Retinal pigment epithelial cell (primary cell): Measurements from ENCODE around the gene TMC7.
A peak's percentile ranks its signal among the peaks of the same experiment; 100 is the strongest.

Source experiments
- DNase-seq: peaks from one replicate; pipeline ENCODE4 v3.0.0-alpha.2; 2010; ENCODE audit warnings: low read depth
- H3K4me3 ChIP-seq: 2 replicates; pipeline ENCODE4 v1.5.1; 2011; ENCODE audit warnings: mild to moderate bottlenecking, low read length, control low read depth, moderate library complexity
- TF ChIP-seq, protein P1 (sequence below): conservative IDR thresholded peaks from 2 replicates; pipeline ENCODE4 v1.5.1; 2011; ENCODE audit warnings: low read depth, low read length, control low read depth, inconsistent platforms

The TMC7 gene

DNA sequence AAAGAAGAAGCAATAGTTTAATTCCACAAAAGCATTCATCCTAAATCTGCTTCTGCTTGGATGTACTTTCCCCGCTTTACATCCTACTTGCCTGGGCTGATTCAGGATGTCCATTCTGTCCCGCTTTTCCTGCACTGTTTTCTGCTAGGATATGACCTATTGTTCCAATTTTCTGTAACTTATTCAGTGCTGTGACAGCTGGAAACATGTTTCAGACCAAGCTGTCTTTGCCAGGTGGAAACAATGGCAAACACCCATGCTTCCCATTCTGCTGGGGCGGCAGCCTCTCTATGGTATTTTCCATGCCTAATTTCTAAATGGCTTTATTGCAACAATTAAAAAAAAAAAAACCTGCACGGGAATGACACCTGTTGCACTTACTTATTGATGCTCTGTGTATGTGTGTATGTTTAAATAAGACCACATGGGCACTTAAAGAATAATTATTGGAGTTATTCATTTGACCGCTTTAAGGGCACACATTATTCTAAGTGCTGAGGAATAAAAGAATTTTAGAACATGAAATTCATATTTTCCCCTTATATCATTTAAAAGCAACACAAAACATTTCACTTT, 104.7 kb downstream of the TMC7 start:
- TF ChIP-seq, protein P1, sequence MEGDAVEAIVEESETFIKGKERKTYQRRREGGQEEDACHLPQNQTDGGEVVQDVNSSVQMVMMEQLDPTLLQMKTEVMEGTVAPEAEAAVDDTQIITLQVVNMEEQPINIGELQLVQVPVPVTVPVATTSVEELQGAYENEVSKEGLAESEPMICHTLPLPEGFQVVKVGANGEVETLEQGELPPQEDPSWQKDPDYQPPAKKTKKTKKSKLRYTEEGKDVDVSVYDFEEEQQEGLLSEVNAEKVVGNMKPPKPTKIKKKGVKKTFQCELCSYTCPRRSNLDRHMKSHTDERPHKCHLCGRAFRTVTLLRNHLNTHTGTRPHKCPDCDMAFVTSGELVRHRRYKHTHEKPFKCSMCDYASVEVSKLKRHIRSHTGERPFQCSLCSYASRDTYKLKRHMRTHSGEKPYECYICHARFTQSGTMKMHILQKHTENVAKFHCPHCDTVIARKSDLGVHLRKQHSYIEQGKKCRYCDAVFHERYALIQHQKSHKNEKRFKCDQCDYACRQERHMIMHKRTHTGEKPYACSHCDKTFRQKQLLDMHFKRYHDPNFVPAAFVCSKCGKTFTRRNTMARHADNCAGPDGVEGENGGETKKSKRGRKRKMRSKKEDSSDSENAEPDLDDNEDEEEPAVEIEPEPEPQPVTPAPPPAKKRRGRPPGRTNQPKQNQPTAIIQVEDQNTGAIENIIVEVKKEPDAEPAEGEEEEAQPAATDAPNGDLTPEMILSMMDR = no peak
- no peak overlapping the region for H3K4me3 ChIP-seq
- DNase-seq = no peak

DNA sequence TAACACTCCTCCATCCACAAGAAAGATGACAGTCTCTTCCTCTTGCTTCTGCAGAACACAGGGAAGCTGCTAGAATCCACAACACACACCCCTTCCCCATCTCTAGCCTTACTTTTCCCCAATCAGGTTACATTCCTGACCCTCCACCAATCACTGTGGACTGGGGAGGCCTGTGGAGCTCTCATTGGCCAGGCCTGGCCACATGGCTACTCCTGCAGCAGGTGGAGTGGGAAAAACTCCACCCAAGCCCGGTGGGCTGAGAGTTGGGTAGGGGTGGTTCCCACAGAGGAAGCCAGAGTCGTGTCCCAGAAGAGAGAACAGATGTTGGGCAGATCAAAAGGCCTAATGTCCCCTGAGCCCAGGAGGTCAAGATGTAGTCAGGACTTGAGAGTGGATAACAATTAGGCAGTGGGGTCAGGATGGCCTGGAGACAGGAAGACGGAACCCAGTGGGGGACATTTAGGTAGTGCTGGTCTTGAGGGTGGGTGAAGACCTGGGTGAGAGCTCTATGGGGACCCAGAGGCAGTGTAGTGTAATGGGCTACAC, 105.7 kb downstream of the TMC7 start:
- no peak overlapping the region for H3K4me3 ChIP-seq
- TF ChIP-seq, protein P1 = no peak
- no peak for DNase-seq

DNA sequence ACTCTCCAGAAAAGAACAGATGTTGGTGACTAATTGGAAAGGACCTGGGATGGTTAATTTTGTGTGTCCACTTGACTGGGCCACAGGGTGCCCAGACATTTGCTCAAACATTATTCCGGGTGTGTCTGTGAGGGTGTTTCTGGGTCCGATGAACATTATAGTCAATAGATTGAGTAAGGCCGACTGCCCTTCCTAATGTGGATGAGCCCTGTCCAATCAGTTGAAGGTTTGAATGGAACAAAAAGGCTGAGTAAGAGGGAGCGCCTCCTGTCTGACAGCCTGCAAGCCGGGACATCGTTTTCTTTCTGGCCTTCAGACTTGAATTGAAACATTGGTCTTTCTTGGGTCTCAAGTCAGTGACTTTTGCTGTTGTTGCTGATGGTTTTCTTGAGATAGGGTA, 107.2 kb downstream of the TMC7 start:
- TF ChIP-seq, protein P1 = no peak
- no peak overlapping the region for H3K4me3 ChIP-seq
- DNase-seq = no peak

DNA sequence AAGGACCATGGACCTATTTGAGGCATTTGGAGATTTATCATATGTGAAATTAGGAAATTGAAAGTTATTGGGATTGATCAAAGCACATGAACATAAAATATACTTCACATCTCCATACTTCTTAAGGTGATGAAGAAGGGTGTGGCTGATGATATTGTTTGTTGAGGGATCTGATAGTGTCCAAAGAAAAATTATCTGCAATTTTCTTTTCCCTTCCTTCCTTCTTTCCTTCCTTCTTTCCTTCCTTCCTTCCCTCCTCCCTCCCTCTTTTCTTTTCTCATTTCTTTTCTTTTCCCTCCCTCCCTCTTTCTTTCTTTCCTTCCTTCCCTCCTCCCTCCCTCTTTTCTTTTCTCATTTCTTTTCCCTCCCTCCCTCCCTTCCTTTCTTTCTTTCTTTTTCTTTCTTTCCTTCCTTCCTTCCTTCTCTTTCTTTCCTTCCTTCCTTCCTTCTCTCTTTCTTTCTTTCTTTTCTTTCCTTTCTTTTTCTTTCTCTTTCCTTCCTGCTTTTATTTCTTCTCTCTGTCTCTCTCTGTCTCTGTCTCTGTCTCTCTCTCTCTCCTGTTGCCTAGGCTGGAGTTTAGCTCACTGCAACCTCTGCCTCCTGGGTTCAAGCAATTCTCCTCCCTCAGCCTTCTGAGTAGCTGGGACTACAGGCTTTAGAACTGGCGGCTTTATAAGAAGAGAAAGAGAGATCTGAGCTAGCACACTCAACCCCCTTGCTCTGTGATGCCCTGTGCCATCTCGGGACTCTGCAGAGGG, 109.1 kb downstream of the TMC7 start:
- TF ChIP-seq, protein P1 = no peak
- no peak for DNase-seq
- H3K4me3 ChIP-seq = no peak overlapping the region

DNA sequence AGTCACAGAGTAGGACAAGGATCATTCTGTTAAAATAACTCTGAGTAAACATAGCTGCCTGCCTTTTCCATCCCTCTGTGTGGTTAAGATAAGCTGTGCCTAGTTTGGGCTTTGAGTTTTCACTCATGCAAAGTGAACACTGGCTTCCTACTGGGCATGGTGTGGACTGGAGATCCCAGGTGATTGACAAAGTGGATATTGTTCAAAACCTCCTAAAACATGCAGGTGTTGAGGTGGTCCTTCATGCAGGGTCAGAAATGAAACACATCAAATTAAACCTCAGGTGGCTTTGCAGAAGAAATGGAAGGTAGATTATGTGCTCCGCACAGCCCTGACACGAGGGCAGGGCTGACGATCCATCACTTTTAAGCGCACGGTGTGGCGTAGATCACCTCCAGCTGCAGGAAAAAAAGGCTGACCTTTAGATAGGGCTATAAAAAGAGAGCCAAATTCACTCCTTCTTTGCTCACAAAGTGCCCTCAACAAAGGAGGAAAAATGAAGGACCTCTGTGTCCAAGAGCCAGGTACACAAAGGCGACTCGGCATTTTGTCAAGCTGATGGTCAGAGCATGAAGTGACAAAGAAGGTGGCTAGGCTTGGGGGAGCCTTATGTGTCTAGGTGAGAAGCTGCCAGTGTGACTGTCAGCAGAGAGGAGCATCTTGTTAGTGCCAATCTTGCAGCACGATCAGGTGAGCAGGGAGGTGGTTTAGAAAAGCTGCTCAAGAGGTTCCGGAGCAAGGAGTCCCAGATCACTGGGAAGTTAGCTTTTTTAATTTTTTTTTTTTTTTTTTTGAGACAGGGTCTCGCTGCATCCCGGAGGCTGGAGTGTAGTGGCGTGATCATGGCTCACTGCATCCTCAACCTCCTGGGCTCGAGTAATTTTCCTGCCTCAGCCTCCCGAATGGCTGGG, 110.2 kb downstream of the TMC7 start:
- no peak overlapping the region for H3K4me3 ChIP-seq
- no peak for DNase-seq
- TF ChIP-seq, protein P1 = no peak

DNA sequence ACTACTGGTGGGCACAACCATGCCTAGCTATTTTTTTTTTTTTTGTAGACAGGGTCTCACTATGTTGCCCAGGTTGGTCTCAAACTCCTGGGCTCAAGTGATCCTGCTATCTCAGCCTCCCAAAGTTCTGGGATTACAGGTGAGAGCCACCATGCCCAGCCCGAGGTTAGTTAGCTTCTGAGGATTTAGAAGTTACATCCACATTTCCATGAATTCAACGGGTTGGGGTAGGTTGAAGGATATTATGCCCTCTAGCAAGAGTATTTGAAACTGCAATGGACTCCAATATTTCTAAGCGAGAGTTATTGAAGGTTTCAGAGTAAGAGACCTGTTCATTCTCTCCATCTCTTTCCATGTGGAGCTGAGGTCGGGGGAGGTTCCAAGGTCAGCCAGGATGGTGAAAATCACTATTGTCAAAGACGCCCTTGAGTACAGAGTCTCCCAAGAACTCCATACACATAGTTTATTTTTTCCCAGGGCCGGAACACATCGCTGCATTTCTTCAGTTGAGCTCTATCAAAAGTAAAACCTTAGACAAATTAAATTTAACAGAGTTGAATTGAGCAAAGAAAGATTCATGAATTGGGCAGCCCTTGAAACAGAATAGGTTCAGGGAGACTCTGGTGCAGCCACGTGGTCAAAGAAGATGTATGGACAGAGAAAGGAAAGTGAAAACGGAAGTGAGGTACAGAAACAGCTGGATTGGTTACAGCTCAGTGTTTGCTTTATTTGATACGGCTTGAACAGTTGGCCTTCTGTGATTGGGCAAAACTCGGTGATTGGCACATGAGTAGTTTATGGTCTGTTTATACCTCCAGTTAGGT, 111.0 kb downstream of the TMC7 start:
- TF ChIP-seq, protein P1 = peak; percentile 25
- no peak for DNase-seq
- no peak overlapping the region for H3K4me3 ChIP-seq
